ENCODE results near the gene MRPL3. TPM values are rescaled to one million over a fixed set of nuclear protein-coding genes. Genes with fewer than 3 reads are reported as not detected.

MRPL3 gene
- total RNA-seq, 1 experiment from 2014 or later = 142 TPM

DNA sequence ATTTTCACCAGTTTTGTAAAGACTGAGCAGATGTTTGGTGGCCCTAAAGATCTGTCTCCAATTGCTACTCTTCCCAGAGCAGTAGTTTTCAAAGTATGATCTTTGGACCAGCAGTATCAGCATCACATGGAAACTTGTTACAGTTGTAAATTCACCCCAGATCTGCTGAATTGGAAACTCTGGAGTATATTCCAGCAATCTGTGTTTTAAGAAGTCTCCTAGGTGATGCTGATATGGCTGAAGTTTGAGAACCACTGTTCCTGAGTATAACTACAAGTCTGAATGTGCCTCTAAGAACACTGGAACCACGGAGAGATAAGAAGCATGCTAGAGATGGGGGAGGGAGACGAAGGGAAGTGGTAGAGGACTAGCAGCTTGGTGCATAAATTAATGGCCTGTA, 75.5 kb downstream of the MRPL3 start:
- no TSS peak for BruUV-seq (replicated peaks)
- Histone ChIP-seq H3K27ac (ENCODE audit: low read depth, low read length) (no peak overlapping the region), H4K20me1 (ENCODE audit: insufficient read depth) (no peaks in the 10 kb centered on the region), H3K36me3 (ENCODE audit: control insufficient read depth in 1 of 2, insufficient read depth in 2 of 2, low read length in 2 of 2) (no peaks in the 10 kb centered on the region), H3K9me3 (ENCODE audit: control insufficient read depth in 1 of 2, insufficient read depth in 1 of 2, low read depth in 1 of 2, low read length in 2 of 2) (no peaks in the 10 kb centered on the region), H3K4me3 (replicated peaks in 1 of 2; ENCODE audit: low read depth in 1 of 2, low read length in 2 of 2) (no peak overlapping the region), H3K79me2 (ENCODE audit: insufficient read depth, low read length) (no peaks in the 10 kb centered on the region), H3K27me3 (ENCODE audit: insufficient read depth, low read length) (no peaks in the 10 kb centered on the region), H2AFZ (ENCODE audit: low read depth, low read length, poor library complexity, severe bottlenecking) (no peak overlapping the region), H3K9ac (ENCODE audit: low read length) (no peak overlapping the region), H3K4me2 (ENCODE audit: low read length) (no peak overlapping the region), H3K9me2 (ENCODE audit: insufficient read depth) (no peaks in the 10 kb centered on the region), H3K4me1 (ENCODE audit: control insufficient read depth in 1 of 2, insufficient read depth in 2 of 2, low read length in 2 of 2) (no peaks in the 10 kb centered on the region)
- ATAC-seq = no peak
- intact Hi-C loops (cut with micrococcal nuclease) = no loop called here
- no peak for DNase-seq (ENCODE audit: low read depth, low spot score)
- ChIA-PET POLR2A (no interaction called here), CTCF (no interaction called here), RAD21 (ENCODE audit: low non-redundant PET in 1 of 2, low total read pairs in 2 of 2, uncharacterized antibody in 2 of 2, unreplicated experiment in 2 of 2) (no interaction called here)
- TF ChIP-seq, protein P1, sequence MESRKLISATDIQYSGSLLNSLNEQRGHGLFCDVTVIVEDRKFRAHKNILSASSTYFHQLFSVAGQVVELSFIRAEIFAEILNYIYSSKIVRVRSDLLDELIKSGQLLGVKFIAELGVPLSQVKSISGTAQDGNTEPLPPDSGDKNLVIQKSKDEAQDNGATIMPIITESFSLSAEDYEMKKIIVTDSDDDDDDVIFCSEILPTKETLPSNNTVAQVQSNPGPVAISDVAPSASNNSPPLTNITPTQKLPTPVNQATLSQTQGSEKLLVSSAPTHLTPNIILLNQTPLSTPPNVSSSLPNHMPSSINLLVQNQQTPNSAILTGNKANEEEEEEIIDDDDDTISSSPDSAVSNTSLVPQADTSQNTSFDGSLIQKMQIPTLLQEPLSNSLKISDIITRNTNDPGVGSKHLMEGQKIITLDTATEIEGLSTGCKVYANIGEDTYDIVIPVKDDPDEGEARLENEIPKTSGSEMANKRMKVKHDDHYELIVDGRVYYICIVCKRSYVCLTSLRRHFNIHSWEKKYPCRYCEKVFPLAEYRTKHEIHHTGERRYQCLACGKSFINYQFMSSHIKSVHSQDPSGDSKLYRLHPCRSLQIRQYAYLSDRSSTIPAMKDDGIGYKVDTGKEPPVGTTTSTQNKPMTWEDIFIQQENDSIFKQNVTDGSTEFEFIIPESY (IDR thresholded peaks at IDR 0.05; ENCODE audit: extremely low read depth, insufficient replicate concordance, low read length) = no peak
- TF ChIP-seq ZNF274 (IDR thresholded peaks at IDR 0.05; ENCODE audit: low read depth, low read length) = no peak
- no peak for TF ChIP-seq SIN3A (IDR thresholded peaks at IDR 0.05; ENCODE audit: low read depth)
- TF ChIP-seq ZFX (IDR thresholded peaks at IDR 0.05) = no peak

DNA sequence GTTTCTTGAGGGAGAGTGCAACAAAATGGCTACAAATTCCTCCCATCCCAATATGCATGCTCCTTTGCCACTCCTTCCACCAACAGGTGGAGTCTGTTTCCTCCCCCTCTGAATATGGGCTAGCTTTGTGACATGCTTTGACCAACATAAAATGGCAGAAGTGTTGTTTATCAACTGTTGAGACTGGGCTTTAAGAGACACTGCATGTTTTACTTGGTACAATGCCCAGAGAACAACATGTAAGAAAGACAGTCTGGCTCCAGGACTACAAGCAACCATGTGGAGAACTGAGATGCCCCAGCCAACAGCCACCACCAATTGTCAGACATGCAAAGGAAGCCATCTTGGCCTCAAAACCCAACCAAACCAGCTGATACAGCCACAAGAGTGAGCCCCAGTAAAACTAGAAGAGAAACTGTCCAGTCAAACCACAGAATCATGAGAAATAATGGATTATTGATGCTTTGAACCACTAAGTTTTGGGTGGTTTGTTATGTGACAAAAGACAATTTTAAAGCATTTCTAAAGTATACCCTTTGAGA, 80.7 kb downstream of the MRPL3 start:
- CTCF ChIA-PET = no interaction called here

More for the DNA sequence above, 80.7 kb downstream of the MRPL3 start:
- Histone ChIP-seq H3K4me3 (replicated peaks in 1 of 2; ENCODE audit: low read depth in 1 of 2, low read length in 2 of 2) (no peak overlapping the region), H3K4me2 (ENCODE audit: low read length) (no peak overlapping the region), H4K20me1 (ENCODE audit: insufficient read depth) (no peaks in the 10 kb centered on the region), H3K4me1 (ENCODE audit: control insufficient read depth in 1 of 2, insufficient read depth in 2 of 2, low read length in 2 of 2) (no peaks in the 10 kb centered on the region), H3K79me2 (ENCODE audit: insufficient read depth, low read length) (no peaks in the 10 kb centered on the region), H2AFZ (ENCODE audit: low read depth, low read length, poor library complexity, severe bottlenecking) (no peak overlapping the region), H3K27me3 (ENCODE audit: insufficient read depth, low read length) (no peaks in the 10 kb centered on the region), H3K9ac (ENCODE audit: low read length) (no peak overlapping the region), H3K27ac (ENCODE audit: low read depth, low read length) (no peak overlapping the region), H3K9me2 (ENCODE audit: insufficient read depth) (no peaks in the 10 kb centered on the region), H3K36me3 (ENCODE audit: control insufficient read depth in 1 of 2, insufficient read depth in 2 of 2, low read length in 2 of 2) (no peaks in the 10 kb centered on the region), H3K9me3 (ENCODE audit: control insufficient read depth in 1 of 2, insufficient read depth in 1 of 2, low read depth in 1 of 2, low read length in 2 of 2) (no peaks in the 10 kb centered on the region)
- no peak for DNase-seq (ENCODE audit: low read depth, low spot score)
- intact Hi-C loops (cut with micrococcal nuclease) = no loop called here
- ChIA-PET POLR2A (no interaction called here), RAD21 (ENCODE audit: low non-redundant PET in 1 of 2, low total read pairs in 2 of 2, uncharacterized antibody in 2 of 2, unreplicated experiment in 2 of 2) (no interaction called here)
- TF ChIP-seq ELF1 (IDR thresholded peaks at IDR 0.05; ENCODE audit: borderline replicate concordance, low read depth) = no peak
- TF ChIP-seq SP1 (IDR thresholded peaks at IDR 0.05; ENCODE audit: low read depth) = no peak
- TF ChIP-seq FOSL1 (IDR thresholded peaks at IDR 0.05; ENCODE audit: low read depth) = no peak
- TF ChIP-seq, protein P2, sequence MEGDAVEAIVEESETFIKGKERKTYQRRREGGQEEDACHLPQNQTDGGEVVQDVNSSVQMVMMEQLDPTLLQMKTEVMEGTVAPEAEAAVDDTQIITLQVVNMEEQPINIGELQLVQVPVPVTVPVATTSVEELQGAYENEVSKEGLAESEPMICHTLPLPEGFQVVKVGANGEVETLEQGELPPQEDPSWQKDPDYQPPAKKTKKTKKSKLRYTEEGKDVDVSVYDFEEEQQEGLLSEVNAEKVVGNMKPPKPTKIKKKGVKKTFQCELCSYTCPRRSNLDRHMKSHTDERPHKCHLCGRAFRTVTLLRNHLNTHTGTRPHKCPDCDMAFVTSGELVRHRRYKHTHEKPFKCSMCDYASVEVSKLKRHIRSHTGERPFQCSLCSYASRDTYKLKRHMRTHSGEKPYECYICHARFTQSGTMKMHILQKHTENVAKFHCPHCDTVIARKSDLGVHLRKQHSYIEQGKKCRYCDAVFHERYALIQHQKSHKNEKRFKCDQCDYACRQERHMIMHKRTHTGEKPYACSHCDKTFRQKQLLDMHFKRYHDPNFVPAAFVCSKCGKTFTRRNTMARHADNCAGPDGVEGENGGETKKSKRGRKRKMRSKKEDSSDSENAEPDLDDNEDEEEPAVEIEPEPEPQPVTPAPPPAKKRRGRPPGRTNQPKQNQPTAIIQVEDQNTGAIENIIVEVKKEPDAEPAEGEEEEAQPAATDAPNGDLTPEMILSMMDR (IDR thresholded peaks at IDR 0.05 in 2 of 3, conservative IDR thresholded peaks at IDR 0.05 in 1 of 3; ENCODE audit: borderline replicate concordance in 1 of 3, insufficient read depth in 1 of 3, low read depth in 2 of 3, low read length in 2 of 3) = no peak
- no peak for TF ChIP-seq EZH2phosphoT487 (IDR thresholded peaks at IDR 0.05; ENCODE audit: borderline replicate concordance)
- TF ChIP-seq, protein P3, sequence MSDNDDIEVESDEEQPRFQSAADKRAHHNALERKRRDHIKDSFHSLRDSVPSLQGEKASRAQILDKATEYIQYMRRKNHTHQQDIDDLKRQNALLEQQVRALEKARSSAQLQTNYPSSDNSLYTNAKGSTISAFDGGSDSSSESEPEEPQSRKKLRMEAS (IDR thresholded peaks at IDR 0.05) = no peak
- TF ChIP-seq ZNF274 (IDR thresholded peaks at IDR 0.05; ENCODE audit: low read depth, low read length) = no peak
- TF ChIP-seq RAD21 (IDR thresholded peaks at IDR 0.05; ENCODE audit: low read depth) = no peak
- no peak for TF ChIP-seq TCF7L2 (IDR thresholded peaks at IDR 0.05; ENCODE audit: borderline replicate concordance, extremely low read depth, insufficient read depth, insufficient read length)
- TF ChIP-seq, protein P4, sequence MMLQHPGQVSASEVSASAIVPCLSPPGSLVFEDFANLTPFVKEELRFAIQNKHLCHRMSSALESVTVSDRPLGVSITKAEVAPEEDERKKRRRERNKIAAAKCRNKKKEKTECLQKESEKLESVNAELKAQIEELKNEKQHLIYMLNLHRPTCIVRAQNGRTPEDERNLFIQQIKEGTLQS (IDR thresholded peaks at IDR 0.05) = no peak
- TF ChIP-seq CEBPB (IDR thresholded peaks at IDR 0.05; ENCODE audit: low read depth) = no peak
- TF ChIP-seq SIN3A (IDR thresholded peaks at IDR 0.05; ENCODE audit: low read depth) = no peak
- no peak for TF ChIP-seq EGR1 (IDR thresholded peaks at IDR 0.05; ENCODE audit: low read depth)
- no peak for TF ChIP-seq SRF (IDR thresholded peaks at IDR 0.05; ENCODE audit: low read depth)
- TF ChIP-seq EZH2 (IDR thresholded peaks at IDR 0.05) = no peak
- no TSS peak for BruUV-seq (replicated peaks)
- ATAC-seq = no peak

Measured in HCT116 (cell line).